GM19438 (cell line): ENCODE data around the gene EMID1.
"Not testable (repeated sequence)": the region's sequence is repeated elsewhere in the genome, so short reads cannot be mapped to it uniquely, and the experiment has no call there.

Experiments
- ATAC-seq: cut with Tn5 transposase; IDR thresholded peaks from one replicate; pipeline ENCODE4 v1.9.1; 2021; ENCODE audit warnings: low read depth; ENCODE audit not compliant: unreplicated experiment

The EMID1 gene

GRCh38 chr22:29208879-29209623, 3.4 kb downstream of the EMID1 start:
- ATAC-seq: no peak

DNA sequence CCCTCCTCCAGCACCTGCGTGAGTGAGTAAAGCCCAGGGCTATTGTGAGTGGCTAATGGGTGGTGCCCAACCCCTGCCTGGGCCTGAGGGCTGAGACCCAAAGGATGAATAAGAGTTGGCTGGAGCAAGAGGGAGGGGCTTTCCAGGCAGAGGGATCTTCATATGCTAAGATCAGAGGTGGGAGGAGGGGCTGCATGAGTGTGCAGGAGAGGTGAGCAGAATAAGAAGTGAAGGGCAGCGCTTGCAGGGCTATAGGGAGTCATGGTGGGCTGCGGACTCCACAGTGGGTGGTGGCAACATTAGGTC, 3.9 kb downstream of the EMID1 start:
- no peak for ATAC-seq

- no peak for ATAC-seq
These were observed 5.4 kb downstream of the EMID1 start for GRCh38 chr22:29211066-29211465.

DNA sequence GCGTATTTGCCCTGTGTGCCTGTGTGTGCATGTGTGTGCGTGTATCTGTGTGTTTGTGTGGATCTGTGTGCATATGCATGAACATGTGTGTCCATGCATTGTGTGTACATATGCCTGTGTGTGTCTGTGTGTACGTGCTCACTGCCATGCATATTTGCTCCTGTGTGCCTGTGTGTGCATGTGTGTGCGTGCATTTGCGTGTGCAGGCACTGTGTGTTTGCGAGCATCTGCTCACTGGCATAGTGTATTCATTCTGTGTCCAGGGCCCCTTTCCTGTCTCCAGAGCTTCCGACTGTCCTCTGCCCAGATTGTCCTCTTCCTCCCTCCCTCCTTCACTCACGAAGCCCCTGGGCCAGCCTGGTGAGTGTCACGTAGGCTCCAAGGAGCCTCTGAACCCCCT, 5.8 kb downstream of the EMID1 start:
- ATAC-seq: no peak

- ATAC-seq: no peak
These were observed 7.0 kb downstream of the EMID1 start for GRCh38 chr22:29212743-29213142.

- ATAC-seq: no peak
These were observed 7.8 kb downstream of the EMID1 start for GRCh38 chr22:29213493-29213892.

GRCh38 chr22:29214232-29214631, 8.5 kb downstream of the EMID1 start:
- ATAC-seq: no peak

DNA sequence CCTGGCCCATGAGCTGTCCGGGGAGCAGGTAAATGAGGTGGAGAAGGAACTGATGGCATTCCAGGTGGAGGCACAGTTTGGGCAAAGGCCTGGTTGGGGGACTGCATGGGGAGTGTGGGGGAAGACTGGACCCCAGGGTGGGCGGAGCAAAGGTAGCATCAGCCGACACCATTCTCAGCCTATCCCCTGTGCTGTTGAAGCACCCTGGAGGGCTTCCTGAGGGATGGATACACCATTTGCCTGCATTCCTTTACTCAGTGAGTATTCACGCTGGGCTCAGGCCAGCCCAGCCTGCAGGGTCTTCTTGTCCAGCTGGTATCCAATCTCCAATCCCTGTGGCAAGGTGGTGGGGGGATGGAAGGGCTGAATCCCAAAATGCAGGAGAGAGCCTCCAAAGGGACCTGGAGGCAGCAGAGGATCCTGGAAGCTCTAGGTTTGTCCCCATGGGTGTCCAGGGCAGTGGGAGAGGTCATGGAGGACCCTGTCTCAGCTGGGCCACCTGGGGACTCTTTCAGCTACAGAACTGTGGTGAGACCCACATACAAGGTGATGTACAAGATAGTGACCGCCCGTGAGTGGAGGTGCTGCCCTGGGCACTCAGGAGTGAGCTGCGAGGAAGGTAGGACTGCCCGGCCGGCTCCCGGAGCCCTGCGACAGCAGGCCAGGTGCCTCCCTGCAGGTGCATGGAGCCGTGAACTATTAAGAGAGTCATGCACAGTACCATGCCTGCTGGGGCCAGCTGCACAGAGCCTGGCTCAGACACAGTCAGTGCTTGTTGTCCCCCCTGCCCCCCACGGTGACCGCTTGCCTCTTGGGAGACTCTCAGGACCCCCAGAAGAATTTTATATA, 9.5 kb downstream of the EMID1 start:
- ATAC-seq: no peak

- ATAC-seq: no peak
These were observed 10.5 kb downstream of the EMID1 start for GRCh38 chr22:29216011-29216872.

DNA sequence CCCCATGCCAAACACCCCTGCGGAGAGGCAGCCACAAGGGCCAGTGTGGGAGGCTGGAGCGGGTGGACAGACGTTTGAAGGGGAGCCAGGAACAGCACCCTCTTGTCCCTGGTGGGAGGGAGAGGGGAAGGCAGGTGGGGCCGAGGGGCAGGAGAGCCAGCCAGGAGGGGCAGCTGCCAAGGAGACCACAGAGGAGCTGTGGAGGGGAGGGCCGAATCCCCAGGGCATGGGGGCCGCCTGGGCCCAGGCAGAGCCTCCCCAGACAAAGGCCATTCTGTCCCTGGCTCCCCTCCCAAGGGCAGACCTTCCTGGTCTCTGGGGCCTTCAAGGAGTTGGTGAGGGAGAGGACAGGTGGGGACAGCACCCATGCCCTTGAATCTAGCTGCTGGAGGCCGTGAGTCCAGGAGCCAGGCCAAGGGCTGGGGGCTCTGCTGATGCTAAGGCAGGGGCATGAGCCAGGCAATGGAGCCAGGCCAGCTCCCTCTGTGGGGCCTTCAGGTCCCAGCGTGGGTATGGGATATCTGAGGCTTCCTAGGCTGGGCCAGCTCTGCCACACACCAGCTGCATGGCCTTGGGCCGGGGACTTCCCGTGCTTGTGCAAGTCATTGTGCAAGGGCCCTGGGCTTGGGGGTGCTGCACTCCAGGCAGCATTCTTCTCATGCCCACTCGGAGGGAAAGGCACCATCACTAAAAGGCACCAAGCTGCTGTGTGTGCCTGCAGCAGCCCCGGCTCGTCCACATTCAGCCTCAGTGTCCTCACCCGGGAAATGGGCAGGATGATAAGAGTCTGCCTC, 11.4 kb downstream of the EMID1 start:
- no peak for ATAC-seq

- no peak for ATAC-seq
These were observed 12.4 kb downstream of the EMID1 start for GRCh38 chr22:29217827-29218757.

GRCh38 chr22:29218758-29219408, 13.2 kb downstream of the EMID1 start:
- no peak for ATAC-seq

DNA sequence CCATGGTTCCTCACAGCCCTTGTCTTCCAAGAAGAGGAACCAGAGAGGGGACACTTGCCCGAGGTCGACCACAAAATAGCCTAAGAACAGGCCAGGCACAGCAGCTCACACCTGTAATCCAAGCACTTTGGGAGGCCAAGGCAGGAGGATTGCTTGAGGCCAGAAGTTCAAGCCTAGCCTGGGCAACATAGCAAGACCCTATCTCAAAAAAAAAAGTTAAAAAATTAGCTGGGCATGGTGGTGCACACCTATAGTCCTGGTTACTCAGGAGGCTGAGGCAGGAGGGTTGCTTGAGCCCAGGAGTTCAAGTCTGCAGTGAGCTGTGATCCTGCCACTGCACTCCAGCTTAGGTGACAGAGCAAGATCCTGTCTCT, 13.7 kb downstream of the EMID1 start:
- ATAC-seq: not testable (repeated sequence)

- ATAC-seq: no peak
These were observed 14.4 kb downstream of the EMID1 start for GRCh38 chr22:29219881-29220670.

DNA sequence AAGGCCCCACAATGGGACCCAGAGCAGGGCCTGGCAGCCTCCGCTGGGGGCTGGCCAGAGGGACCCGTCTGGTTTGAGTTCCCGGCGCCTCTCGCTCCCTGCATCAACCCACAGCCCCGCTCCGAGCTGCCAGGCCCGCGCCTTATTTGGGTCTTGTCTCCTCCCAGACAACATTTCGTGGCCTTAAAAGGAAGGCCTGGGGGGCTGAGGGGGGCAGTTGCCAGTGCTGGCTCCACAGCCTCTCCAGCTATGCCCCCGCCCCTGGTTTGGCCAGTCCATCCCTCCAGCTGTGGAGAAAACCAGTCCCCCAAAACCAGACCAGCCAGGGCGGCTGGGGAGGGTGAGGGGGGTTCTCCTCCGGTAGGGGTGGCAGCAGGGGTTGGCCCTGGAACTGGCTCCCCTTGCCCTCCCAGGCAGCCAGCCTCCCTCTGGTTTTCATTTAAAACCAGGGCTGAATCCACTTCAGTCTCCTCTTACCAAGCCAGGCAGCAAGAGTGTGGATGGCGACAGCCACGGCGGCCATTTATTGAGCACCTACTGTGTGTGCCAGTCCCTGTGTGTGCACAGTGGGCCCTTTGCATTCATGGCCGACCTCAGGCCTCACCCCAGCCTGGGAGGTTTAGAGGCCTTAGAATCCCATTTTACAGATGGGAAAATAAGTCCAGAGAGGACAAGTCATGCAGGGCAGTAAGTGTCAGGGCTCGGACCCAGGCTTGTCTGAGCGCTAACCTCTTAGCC, 18.6 kb downstream of the EMID1 start:
- no peak for ATAC-seq

GRCh38 chr22:29224859-29225410, 19.2 kb downstream of the EMID1 start:
- ATAC-seq: no peak

DNA sequence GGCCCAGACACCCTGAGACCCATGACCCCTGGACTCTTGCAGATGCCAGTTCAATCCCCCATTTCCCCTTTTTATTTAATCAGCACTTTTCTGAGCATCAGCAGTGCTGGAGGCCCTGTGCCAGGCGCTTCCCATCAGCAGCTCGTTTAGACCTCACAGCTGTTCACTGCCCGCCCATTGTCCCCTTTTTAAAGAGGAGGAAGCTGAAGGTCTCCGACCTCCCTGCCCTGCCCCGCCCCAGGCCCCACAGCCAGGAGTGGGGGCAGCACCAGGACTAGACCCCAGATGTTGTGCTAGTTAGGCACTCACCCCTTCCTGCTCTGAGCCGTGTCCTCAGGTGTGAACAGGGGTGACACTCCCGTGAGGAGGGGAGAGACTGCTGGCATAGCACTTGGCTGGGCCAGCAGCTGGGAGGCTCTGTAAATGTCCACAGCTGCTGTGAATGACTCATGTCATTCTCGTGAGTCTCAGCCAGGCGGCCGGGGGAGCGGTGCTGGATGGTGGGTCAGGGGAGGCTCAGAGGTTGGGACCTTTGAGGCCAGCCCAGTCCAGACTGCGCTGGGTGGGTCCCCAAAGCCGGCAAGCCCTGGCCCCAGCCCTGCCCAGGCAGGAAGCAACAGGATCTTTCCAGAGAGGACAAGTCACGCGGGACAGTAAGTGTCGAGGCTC, 19.9 kb downstream of the EMID1 start:
- ATAC-seq: no peak
